GM23338 (cell line): ENCODE measurements around the gene SMOC2. TPM values are rescaled to one million over a fixed set of nuclear protein-coding genes. Genes with fewer than 3 reads are reported as not detected.

Experiments
- ATAC-seq: fragments of 200-7000 bp; cut with Tn5 transposase; 3 replicates; pipeline ENCODE4 v1.9.1; 2020
- DNase-seq: peaks from one replicate; pipeline ENCODE4 v3.0.0-alpha.2; 2015; ENCODE audit warnings: low spot score
- H2AFZ ChIP-seq: fragments of 200-600 bp; sonication (generic); 2 replicates; pipeline ENCODE4 v1.8.0; 2016; ENCODE audit warnings: antibody characterized with exemption, mild to moderate bottlenecking, moderate library complexity
- H3F3A ChIP-seq: fragments of 200-600 bp; sonication (generic); replicated peaks from 2 replicates; pipeline ENCODE4 v1.8.0; 2017; ENCODE audit warnings: antibody characterized with exemption, mixed run types, low read depth
- H3K27ac ChIP-seq: fragments of 200-600 bp; sonication (generic); 2 replicates; pipeline ENCODE4 v1.6.1; 2016; ENCODE audit warnings: low read depth
- H3K27me3 ChIP-seq: fragments of 200-600 bp; sonication (generic); 2 replicates; pipeline ENCODE4 v1.8.0; 2016; ENCODE audit warnings: mild to moderate bottlenecking, mixed run types, moderate library complexity; ENCODE audit not compliant: insufficient read depth
- H3K36me3 ChIP-seq: fragments of 200-600 bp; sonication (generic); 2 replicates; pipeline ENCODE4 v1.8.0; 2016; ENCODE audit warnings: mild to moderate bottlenecking; ENCODE audit not compliant: insufficient read depth
- H3K4me1 ChIP-seq: fragments of 200-600 bp; sonication (generic); 2 replicates; pipeline ENCODE4 v1.8.0; 2016; ENCODE audit warnings: mild to moderate bottlenecking, moderate library complexity; ENCODE audit not compliant: insufficient read depth
- H3K4me2 ChIP-seq: fragments of 200-600 bp; sonication (generic); 2 replicates; pipeline ENCODE4 v1.7.1; 2017; ENCODE audit warnings: mixed run types
- H3K4me3 ChIP-seq: fragments of 200-600 bp; sonication (generic); 2 replicates; pipeline ENCODE4 v1.6.1; 2016; ENCODE audit warnings: mixed run types
- H3K79me2 ChIP-seq: fragments of 200-600 bp; sonication (generic); replicated peaks from 2 replicates; pipeline ENCODE4 v1.8.0; 2017; ENCODE audit warnings: mild to moderate bottlenecking; ENCODE audit not compliant: insufficient read depth
- H3K9me2 ChIP-seq: fragments of 200-600 bp; sonication (generic); 2 replicates; pipeline ENCODE4 v1.8.0; 2017; ENCODE audit not compliant: insufficient read depth
- H4K20me1 ChIP-seq: fragments of 200-600 bp; sonication (generic); replicated peaks from 2 replicates; pipeline ENCODE4 v1.8.0; 2017; ENCODE audit warnings: mild to moderate bottlenecking; ENCODE audit not compliant: insufficient read depth
- H3K27ac Mint-ChIP-seq: 2 replicates; pipeline ENCODE4 v1.8.0; 2020; ENCODE audit warnings: inconsistent platforms, mild to moderate bottlenecking, moderate library complexity, mixed read lengths
- H3K27me3 Mint-ChIP-seq: 3 replicates; pipeline ENCODE4 v1.8.0; 2022; ENCODE audit warnings: low read depth, mild to moderate bottlenecking, moderate library complexity, mixed read lengths, inconsistent platforms; ENCODE audit not compliant: insufficient read depth, poor library complexity
- H3K36me3 Mint-ChIP-seq: 3 replicates; pipeline ENCODE4 v1.8.0; 2021; ENCODE audit warnings: low read depth, mild to moderate bottlenecking, inconsistent platforms, moderate library complexity, mixed read lengths
- H3K4me1 Mint-ChIP-seq: 3 replicates; pipeline ENCODE4 v1.8.0; 2020; ENCODE audit warnings: mild to moderate bottlenecking, inconsistent platforms, mixed read lengths
- H3K4me3 Mint-ChIP-seq: 3 replicates; pipeline ENCODE4 v1.8.0; 2021; ENCODE audit warnings: moderate library complexity, mild to moderate bottlenecking, inconsistent platforms, mixed read lengths
- H3K9me3 Mint-ChIP-seq: 3 replicates; pipeline ENCODE4 v1.8.0; 2020; ENCODE audit warnings: moderate library complexity, mild to moderate bottlenecking, inconsistent platforms, mixed read lengths
- CREB1 ChIP-seq: fragments of 250-450 bp; sonication (Bioruptor Pico); IDR thresholded peaks from 2 replicates; pipeline ENCODE4 v1.5.0; 2020; ENCODE audit warnings: low read depth, mild to moderate bottlenecking, moderate library complexity
- CTCF ChIP-seq, 2 experiments: fragments of 200-600 bp in 1 of 2; sonication (generic) in 1 of 2; conservative IDR thresholded peaks; 2 replicates each; pipeline versions ENCODE4 v1.5.1 to v1.6.1; 2016 to 2017; ENCODE audit warnings: antibody characterized with exemption in 2 of 2, low read depth in 2 of 2, mild to moderate bottlenecking in 2 of 2, moderate library complexity in 1 of 2
- EZH2phosphoT487 ChIP-seq: fragments of 200-600 bp; sonication (generic); IDR thresholded peaks from one replicate; pipeline ENCODE4 v1.8.1; 2018; ENCODE audit warnings: antibody characterized with exemption; ENCODE audit not compliant: unreplicated experiment
- NANOG ChIP-seq: IDR thresholded peaks from 2 replicates; pipeline ENCODE4 v1.6.1; 2016; ENCODE audit warnings: antibody characterized with exemption, borderline replicate concordance
- POLR2AphosphoS5 ChIP-seq: IDR thresholded peaks from 2 replicates; pipeline ENCODE4 v1.6.1; 2016; ENCODE audit warnings: antibody characterized with exemption, low read depth
- REST ChIP-seq: IDR thresholded peaks from one replicate; pipeline ENCODE4 v1.6.1; 2018; ENCODE audit warnings: antibody characterized with exemption; ENCODE audit not compliant: unreplicated experiment
- ZNF114 ChIP-seq: fragments of 250-450 bp; sonication (Bioruptor Pico); IDR thresholded peaks from 2 replicates; pipeline ENCODE4 v1.5.0; 2020; ENCODE audit warnings: mild to moderate bottlenecking, moderate library complexity
- ZNF331 ChIP-seq: fragments of 250-450 bp; sonication (Bioruptor Pico); IDR thresholded peaks from 2 replicates; pipeline ENCODE4 v1.5.0; 2020; ENCODE audit warnings: low read depth, mild to moderate bottlenecking, moderate library complexity
- polyA plus RNA-seq: library from polyadenylated mRNA; unstranded; fragments of >200 nt; fragmentation: Nextera tagmentation; extraction: Ambion mirVana; gene quantifications from 2 replicates; pipeline ENCODE4 v1.2.1, GENCODE V29; 2016
- total RNA-seq: library from RNA; depleted of rRNA; stranded (reverse); fragments of >200 nt; shearing (Covaris generic); gene quantifications from 2 replicates; pipeline ENCODE4 v1.2.3, GENCODE V29; 2014

The SMOC2 gene
- total and polyA plus RNA-seq, 2 experiments from 2014 or later, result 4.3 to 6.5 TPM

DNA sequence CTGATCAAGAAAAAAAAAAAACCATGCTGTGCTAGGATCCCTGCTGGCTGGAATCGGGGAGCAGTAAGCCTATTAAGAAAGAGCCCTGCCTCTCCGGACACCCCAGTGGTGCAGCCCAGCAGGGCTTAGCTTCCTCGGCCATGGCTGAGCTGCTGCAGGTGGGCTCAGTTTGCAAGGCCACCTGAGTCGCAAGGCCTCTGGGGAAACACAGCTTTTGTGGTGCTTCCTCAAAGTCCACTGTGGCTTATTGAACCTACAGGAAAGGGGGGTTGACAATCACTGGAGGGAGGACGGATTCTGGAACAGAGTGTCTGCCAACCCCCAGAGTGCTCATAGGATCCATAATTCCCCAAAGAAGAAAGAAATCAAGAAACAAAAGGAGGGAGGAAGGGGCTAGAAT lies 240.8 kb downstream of the SMOC2 start (continued):
- TF ChIP-seq REST, result no peak
- no peak for TF ChIP-seq ZNF331 (CRISPR knock-in tag)

DNA sequence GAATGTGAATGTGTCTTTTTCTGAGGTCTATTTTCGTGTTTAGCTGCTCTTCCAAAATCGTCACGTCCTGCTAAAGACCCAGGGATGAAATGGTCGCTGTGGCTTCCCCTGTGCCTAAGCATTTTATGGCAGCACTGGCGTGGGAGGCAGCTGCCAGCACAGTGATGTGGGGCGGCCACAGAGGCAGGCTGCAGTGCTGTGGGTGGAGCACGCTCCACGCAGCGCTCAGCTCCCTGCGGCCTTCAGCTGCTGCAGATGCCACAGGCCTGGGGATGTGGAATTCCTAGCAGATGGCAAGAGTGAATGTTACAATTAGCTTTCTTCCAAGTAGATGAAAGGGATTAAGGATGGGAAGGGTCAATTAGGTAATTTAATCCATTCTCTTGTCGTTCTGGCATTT lies 242.6 kb downstream of the SMOC2 start:
- ATAC-seq (peak; percentile 70), DNase-seq (no peak)
- Histone ChIP-seq H3K79me2 (no peaks in the 10 kb centered on the region), H3F3A (no peaks in the 10 kb centered on the region), H4K20me1 (no peaks in the 10 kb centered on the region), H3K27ac (no peak overlapping the region), H3K4me1 (peaks cover 13% of the 10 kb centered on the region; the same call in 1 of the 2 replicates), H3K36me3 (no peaks in the 10 kb centered on the region), H3K9me2 (peaks cover 10% of the 10 kb centered on the region), H3K4me2 (no peak overlapping the region), H3K27me3 (no peaks in the 10 kb centered on the region), H2AFZ (peak overlapping the region; percentile 69), H3K4me3 (no peak overlapping the region)
- Mint-ChIP-seq H3K4me3 (no peak overlapping the region), H3K27ac (no peak overlapping the region; the same call in 1 of the 2 replicates), H3K4me1 (peaks cover 38% of the 10 kb centered on the region), H3K27me3 (no peaks in the 10 kb centered on the region), H3K36me3 (no peaks in the 10 kb centered on the region; the same call in 2 of the 3 replicates), H3K9me3 (peaks cover 7% of the 10 kb centered on the region; the same call in 1 of the 3 replicates)
- no peak for TF ChIP-seq NANOG
- no peak for TF ChIP-seq ZNF331 (CRISPR knock-in tag)
- no peak for TF ChIP-seq REST
- no peak for TF ChIP-seq POLR2AphosphoS5
- no peak for TF ChIP-seq CREB1 (CRISPR knock-in tag)

GRCh38 chr6:168684471-168684870 lies 243.5 kb downstream of the SMOC2 start:
- H3K4me1 ChIP-seq, result peaks cover 13% of the 10 kb centered on the region; the same call in 1 of the 2 replicates
- H3K9me3 Mint-ChIP-seq, result peaks cover 7% of the 10 kb centered on the region; the same call in 1 of the 3 replicates
- TF ChIP-seq CTCF (conservative IDR thresholded peaks at IDR 0.05; ENCODE audit: low read depth in 2 of 2) (no peak), NANOG (no peak), EZH2phosphoT487 (no peak), ZNF114 (CRISPR knock-in tag) (no peak), REST (no peak)

More at GRCh38 chr6:168684471-168684870, 243.5 kb downstream of the SMOC2 start:
- H3K27me3 ChIP-seq, result no peaks in the 10 kb centered on the region
- no peaks in the 10 kb centered on the region for H3F3A ChIP-seq
- Mint-ChIP-seq H3K4me3 (no peak overlapping the region), H3K36me3 (no peaks in the 10 kb centered on the region; the same call in 2 of the 3 replicates), H3K27ac (no peak overlapping the region), H3K27me3 (no peaks in the 10 kb centered on the region), H3K4me1 (peaks cover 35% of the 10 kb centered on the region)
- no peak overlapping the region for H3K27ac ChIP-seq
- no peak overlapping the region for H3K4me3 ChIP-seq
- H3K9me2 ChIP-seq, result peaks cover 9% of the 10 kb centered on the region
- no peak for ATAC-seq
- H2AFZ ChIP-seq, result no peak overlapping the region
- no peaks in the 10 kb centered on the region for H3K36me3 ChIP-seq
- H4K20me1 ChIP-seq, result no peaks in the 10 kb centered on the region
- H3K4me2 ChIP-seq, result no peak overlapping the region
- H3K79me2 ChIP-seq, result no peaks in the 10 kb centered on the region
- DNase-seq, result no peak
